Medulla oblongata (tissue), 1 donor: Measurements from ENCODE around the gene NOXRED1.

Experiments used
- DNase-seq: peaks from one replicate; pipeline ENCODE4 v3.0.0-alpha.2; 2015; ENCODE audit errors: extremely low spot score

Gene NOXRED1

GRCh38 chr14:77344377-77344996, 78.8 kb downstream of the NOXRED1 start:
- DNase-seq: no peak
